HG03432 (cell line): ENCODE measurements around the gene FAM83F.
"Not testable (repeated sequence)": the region's sequence is repeated elsewhere in the genome, so short reads cannot be mapped to it uniquely, and the experiment has no call there.

ENCODE experiments used
- ATAC-seq: cut with Tn5 transposase; IDR thresholded peaks from one replicate; pipeline ENCODE4 v1.9.1; 2021; ENCODE audit warnings: mild to moderate bottlenecking, moderate library complexity; ENCODE audit not compliant: unreplicated experiment

FAM83F gene

GRCh38 chr22:40009951-40010671, 15.4 kb downstream of the FAM83F start:
- no peak for ATAC-seq

DNA sequence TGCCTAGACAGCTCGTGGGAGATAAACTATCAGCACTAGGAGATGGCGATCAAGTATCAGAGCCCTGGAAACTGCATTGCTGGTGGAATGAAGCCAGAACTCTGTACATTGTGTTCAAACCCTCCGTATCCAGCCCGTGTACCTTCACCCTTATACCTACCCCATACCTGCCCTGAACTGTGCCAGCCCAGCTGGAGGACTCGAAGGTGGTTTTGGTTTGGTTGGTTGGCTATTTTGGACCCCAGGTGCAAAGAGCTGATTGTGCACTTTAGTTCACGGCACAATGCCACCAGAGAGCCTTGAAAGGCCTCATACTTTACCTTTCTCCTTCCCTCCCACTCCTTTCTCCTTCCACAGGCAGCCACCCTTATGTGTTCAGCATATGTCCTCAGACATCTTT, 16.0 kb downstream of the FAM83F start:
- ATAC-seq = no peak

DNA sequence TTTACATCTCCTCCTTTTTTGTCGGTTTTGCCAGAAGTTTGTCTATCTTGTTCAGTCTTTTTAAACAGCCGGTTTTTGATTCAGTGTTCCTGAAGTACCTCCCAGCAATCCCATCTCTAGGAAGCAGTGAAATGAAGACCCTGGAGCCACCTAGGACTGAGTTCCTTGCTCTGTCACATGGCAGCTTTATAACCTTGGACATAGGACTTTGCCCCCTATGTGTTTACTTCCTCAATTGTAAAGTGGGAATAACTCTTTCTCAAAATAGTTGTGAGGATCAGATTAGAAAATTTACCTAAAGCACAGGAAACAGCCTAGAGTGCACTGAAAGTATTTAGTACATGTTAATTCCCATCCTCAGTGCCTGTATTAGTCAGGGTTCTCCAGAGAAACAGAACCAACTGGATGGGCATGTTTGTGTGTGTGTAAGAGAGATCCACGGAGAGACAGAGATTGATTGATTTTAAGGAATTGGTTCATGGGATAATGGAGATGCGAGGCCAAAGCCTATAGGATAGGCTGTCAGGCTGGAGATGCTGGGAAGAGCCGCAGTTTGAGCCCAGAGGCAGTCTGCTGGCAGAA, 20.0 kb downstream of the FAM83F start:
- ATAC-seq = no peak

GRCh38 chr22:40015358-40015976, 20.7 kb downstream of the FAM83F start:
- no peak for ATAC-seq

DNA sequence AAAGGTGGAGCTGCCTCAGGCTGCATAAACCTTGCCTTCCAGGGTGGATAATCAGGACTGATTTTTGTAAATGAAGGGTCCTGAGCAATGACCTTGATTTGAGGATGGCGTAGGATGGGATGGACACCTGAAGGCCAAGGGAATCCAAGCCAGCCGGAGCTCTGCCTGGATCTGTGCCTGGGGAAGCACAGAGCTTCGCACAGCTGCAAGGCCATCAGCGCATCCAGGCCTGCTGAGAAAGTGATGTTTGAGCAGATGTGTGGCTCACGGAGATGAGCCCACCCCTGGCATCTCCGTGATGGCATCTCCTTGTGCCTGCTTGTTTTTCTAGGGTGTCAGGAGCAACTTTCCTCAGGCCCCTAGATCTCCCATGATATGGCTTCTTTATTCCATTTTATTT, 23.3 kb downstream of the FAM83F start:
- no peak for ATAC-seq

GRCh38 chr22:40019100-40019499, 24.3 kb downstream of the FAM83F start:
- ATAC-seq = no peak

DNA sequence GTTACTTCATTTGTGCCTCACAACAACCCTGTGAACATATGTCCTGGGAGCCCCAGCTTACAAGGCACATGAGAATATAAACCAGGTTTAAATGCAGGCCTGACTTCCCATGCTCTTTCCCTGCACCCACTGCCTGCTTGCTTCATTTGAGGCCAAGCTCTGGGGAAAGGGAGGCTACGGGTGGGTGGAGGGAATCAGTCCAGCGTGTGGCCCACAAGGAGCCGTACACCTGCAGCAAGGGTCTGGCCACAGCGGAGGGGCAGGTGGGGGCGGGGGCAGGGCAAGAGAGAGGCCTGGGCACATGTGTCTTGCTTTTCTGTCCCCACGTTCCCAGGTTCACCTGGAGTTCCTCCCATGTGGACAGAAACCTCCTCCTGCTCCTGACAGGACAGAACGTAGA, 26.2 kb downstream of the FAM83F start:
- ATAC-seq = no peak

- ATAC-seq = no peak
Observed at GRCh38 chr22:40021401-40022000, 26.7 kb downstream of the FAM83F start.

- no peak for ATAC-seq
Observed at GRCh38 chr22:40022536-40023240, 27.9 kb downstream of the FAM83F start.

DNA sequence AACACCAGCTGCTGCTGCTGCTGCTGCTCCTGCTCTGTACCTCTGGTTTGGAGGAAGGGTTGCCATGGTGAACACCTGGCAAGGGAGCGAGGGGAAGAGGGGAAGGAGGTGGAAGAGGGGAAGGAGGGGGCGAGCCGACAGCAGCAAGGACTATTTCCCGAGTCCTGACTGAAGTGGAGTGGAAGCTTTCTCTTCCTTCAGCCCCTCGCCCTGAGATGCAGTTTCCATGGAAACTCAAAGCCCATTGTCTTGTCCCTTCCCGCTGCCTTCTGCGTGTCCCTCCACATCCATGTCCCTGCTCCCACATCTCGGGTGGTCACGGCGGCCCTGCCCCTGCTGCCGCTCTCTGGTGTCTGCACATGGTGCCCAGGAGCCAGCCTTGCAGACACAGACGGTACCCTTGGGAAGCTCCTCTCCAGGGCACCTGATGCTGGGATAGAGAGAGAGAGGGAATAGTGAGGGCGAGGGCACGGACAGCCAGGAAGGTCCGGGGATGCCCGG, 28.6 kb downstream of the FAM83F start:
- no peak for ATAC-seq

GRCh38 chr22:40024201-40025061, 29.7 kb downstream of the FAM83F start:
- no peak for ATAC-seq

GRCh38 chr22:40025062-40025379, 30.3 kb downstream of the FAM83F start:
- ATAC-seq = not testable (repeated sequence)

- no peak for ATAC-seq
Observed at GRCh38 chr22:40025856-40026255, 31.1 kb downstream of the FAM83F start.

DNA sequence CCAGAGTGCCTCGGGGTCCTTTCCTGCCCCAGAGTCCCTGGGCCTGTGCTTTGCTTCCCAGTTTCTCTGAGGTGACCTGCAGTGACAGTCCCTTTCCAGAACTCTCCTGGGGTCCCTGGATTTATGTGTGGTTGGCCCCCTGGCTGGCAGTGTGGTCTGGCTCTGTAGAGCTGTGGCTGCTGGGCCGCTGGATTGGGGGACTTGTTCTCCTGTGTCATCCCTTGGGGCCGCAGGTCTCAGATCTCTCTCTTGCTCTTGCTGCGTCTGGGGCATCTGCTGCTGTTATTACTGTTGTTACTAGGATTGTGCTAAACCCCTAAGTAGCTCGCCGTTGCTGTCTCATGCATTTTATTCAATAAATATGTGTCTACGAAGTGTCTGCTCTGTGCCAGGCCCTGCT, 31.9 kb downstream of the FAM83F start:
- no peak for ATAC-seq

GRCh38 chr22:40027191-40028097, 32.7 kb downstream of the FAM83F start:
- ATAC-seq = no peak

GRCh38 chr22:40028098-40028425, 33.3 kb downstream of the FAM83F start:
- ATAC-seq = no peak

- no peak for ATAC-seq
Observed at GRCh38 chr22:40029189-40029890, 34.6 kb downstream of the FAM83F start.

GRCh38 chr22:40030026-40030757, 35.4 kb downstream of the FAM83F start:
- no peak for ATAC-seq
